HEK293T (cell line): ENCODE results near the gene DNASE1L1.
"Not testable (repeated sequence)": the region's sequence is repeated elsewhere in the genome, so short reads cannot be mapped to it uniquely, and the experiment has no call there.

Experiments used
- ARNT ChIP-seq: fragments of 450-650 bp; IDR thresholded peaks from 2 replicates; pipeline ENCODE4 v1.6.1; 2017; ENCODE audit warnings: mild to moderate bottlenecking
- SP1 ChIP-seq: fragments of 450-650 bp; IDR thresholded peaks from 2 replicates; pipeline ENCODE4 v1.6.1; 2017
- SUZ12 ChIP-seq: fragments of 450-650 bp; IDR thresholded peaks from 2 replicates; pipeline ENCODE4 v1.6.1; 2016; ENCODE audit warnings: mild to moderate bottlenecking

DNA sequence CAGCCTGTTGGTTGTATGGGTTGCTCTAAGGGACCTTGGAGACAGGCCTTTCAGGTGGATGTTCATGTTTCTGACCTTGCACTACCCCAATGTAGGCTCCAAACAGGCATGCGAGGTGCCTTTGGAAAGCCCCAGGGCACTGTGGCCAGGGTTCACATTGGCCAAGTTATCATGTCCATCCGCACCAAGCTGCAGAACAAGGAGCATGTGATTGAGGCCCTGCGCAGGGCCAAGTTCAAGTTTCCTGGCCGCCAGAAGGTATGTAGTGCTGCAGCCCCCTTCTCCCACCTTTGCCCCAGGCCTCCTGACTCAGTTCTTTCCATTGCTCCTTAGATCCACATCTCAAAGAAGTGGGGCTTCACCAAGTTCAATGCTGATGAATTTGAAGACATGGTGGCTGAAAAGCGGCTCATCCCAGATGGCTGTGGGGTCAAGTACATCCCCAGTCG, 8.7 kb downstream of the DNASE1L1 start:
- TF ChIP-seq ARNT, SUZ12, SP1: not testable (repeated sequence)
